Sciatic nerve (tissue), 2 donors: Measurements from ENCODE around the gene BST1. TPM values are rescaled to one million over a fixed set of nuclear protein-coding genes. Genes with fewer than 3 reads are reported as not detected.
A peak's percentile ranks its signal among the peaks of the same experiment; 100 is the strongest.

Experiments used
- ATAC-seq: fragments of 200-7000 bp; cut with Tn5 transposase; one replicate; pipeline ENCODE4 v1.9.1; 2020; ENCODE audit warnings: mild to moderate bottlenecking, moderate library complexity
- DNase-seq: peaks from one replicate; pipeline ENCODE4 v3.0.0-alpha.2; 2020; ENCODE audit warnings: low spot score
- intact Hi-C: fragments of 100-400 bp; cut with DNase I; formaldehyde crosslinking; loops from one replicate; pipeline ENCODE4 v1.14.2; 2022
- total RNA-seq: library from RNA; stranded (reverse); fragmentation: NEBNext Ultra II Directional; extraction: Animal tissue kit (Norgen Biotek cat#: 25700); gene quantifications from one replicate; pipeline ENCODE4 v1.2.1, GENCODE V29; 2021
- donor health status: DM: no; HTN: no; CAD: no.
- donor health status: DM: no; HTN: no; CAD: no.

Gene BST1, protein sequence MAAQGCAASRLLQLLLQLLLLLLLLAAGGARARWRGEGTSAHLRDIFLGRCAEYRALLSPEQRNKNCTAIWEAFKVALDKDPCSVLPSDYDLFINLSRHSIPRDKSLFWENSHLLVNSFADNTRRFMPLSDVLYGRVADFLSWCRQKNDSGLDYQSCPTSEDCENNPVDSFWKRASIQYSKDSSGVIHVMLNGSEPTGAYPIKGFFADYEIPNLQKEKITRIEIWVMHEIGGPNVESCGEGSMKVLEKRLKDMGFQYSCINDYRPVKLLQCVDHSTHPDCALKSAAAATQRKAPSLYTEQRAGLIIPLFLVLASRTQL
- total RNA-seq = 9.1 TPM

DNA sequence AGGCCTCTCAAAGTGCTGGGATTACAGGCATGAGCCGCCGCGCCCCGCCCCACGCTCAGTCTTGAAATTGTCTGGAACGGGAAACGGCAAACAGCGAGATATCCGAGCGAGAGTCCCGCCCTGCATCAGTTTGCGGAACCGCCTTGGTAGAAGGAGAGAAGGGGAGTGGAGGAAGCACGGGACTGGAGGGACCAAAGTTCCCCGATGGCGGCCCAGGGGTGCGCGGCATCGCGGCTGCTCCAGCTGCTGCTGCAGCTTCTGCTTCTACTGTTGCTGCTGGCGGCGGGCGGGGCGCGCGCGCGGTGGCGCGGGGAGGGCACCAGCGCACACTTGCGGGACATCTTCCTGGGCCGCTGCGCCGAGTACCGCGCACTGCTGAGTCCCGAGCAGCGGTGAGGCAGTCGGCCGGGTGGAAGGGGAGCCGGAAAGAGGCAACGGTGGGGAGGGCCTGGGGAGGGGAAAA lies at the start of gene BST1:
Gene BST1 (plus strand): TSS at position 125 of the 463 bp plus-strand sequence. CDS start 80 bp downstream, at position 205.
- intact Hi-C loops = no loop called here
- DNase-seq (peak; percentile 79), ATAC-seq (peak; percentile 74)

DNA sequence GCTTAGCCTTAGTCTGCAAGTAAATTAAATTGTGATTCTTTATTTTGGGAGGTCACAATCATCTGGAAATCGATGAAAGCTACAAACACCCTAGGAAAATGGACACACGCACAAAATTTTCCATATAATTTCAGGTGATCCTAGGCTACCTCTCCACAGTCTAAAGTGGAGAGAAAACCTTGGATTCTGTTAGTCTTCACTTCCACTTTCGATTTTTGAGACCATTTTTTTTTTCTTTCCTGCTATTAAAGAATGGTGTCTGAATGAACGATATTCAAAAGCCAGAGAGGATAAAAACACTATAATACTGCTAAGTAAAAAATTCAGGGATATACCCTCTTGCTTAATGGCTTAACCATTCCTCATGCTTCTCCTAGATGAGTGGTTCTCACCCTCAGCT lies 49.4 kb upstream of the BST1 start:
- no peak for DNase-seq
- intact Hi-C loops = no loop called here
- ATAC-seq = no peak

DNA sequence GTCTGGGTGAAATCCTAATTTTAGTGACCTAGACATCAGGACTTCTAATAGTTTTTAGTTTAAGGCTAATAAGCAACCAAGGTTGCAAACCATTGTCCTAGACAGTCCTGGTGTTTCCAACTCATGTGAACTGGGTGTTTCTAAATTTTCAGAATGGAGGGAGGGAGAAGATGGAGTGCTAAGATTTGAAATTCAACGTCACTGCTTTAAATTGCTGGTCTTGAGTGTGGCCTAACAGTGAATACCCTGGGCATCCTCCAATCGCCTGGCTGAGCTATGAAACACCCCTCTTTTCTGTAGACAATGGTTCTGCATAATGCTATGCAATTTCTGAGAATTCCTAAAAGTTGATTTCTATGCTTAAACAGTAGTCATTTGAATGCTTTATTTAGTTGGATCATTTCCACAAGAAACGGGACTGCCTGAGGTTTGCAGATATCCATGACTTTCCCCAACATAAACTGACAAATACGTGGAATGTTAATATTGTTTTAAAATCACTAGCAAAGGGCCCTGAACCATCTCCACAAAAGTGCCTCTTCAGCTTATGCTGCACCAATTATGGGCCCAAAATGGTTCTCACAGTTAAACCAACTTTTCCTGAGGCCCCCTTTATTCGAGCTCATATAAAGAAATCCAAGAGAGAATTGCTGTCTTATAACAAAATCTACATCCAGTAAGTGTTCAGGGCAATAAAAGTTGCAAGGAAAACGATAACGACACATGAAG lies 48.8 kb upstream of the BST1 start:
- intact Hi-C loops = no loop called here
- ATAC-seq = peak; percentile 38
- DNase-seq = no peak

DNA sequence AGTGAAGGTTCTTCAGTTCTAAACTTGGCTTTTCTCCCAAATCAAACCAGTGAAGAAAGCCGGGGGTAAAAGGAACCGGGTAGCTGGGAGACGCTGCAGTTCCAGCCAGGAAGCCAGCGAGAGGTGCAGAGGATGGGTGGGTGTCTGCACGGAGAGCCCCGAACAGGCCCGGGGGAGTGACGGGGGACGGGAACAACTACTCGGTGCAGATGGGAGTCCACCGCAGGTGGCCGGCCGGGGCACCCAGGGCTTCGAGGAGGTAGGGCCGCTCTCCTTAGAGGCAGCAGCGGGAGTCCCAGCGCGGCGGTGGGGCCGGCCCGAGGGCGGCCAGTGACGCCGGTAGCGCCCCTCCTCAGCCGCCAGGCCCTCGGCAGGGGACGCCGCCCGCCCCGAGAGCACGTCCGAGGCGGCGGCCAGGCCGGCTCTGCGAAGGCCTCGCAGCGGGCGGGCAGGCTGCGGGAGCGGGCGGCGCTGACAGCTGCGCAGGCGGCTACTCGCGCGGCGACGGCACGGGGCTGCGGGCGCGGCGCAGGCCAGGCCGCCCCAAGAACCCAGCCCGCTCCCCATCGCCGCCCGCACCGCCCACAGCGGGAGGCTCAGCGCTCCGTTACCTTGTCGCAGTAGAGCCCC lies 48.2 kb upstream of the BST1 start:
- DNase-seq = peak; percentile 70
- intact Hi-C loops = no loop called here
- ATAC-seq = peak; percentile 48

DNA sequence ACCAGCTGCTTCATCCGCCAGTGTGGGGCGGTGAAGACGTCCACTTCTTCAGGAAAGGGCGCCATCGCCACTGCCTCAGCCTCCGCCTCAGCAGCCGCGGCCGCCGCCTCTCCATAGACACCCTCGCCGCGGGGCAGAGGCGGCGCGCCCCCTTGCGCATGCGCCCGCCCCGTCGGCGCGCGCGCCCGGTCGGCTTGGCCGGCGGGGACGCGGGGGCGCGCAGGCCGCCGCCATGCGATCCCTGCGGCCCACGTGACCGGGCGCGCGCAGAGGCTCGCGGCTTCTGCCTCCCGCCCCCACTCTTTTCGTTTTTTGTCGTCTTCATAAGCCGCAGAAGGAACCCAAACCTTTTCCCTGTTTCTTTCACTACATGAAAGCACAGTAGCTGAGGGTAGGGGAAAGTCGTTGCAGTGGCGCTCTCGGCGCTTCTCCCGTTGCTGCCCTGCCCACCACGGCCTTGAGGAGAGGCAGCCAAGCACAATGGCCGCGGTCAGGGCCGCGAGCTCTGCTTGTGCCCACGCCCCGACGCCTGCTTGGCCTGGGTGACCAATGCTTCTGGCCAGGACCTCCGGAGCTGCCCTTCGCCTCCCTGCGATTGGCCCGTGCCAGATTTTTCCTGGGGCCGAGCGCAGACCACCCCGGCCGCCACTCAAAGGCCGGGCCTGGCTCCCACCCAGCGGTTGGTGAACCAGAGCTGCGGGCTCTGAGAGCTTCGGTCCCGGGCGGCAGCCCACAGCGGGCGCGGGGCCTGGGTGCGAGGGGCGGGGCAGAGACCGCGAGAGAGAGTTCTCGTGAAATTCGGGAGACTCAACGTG lies 47.4 kb upstream of the BST1 start, which contains the start of gene FBXL5:
Gene FBXL5 (minus strand): TSS at position 135 of the 815 bp plus-strand sequence. CDS start 70 bp downstream, at position 65.
- peak; percentile 86 for DNase-seq
- ATAC-seq = peak; percentile 89
- intact Hi-C loops = no loop called here

DNA sequence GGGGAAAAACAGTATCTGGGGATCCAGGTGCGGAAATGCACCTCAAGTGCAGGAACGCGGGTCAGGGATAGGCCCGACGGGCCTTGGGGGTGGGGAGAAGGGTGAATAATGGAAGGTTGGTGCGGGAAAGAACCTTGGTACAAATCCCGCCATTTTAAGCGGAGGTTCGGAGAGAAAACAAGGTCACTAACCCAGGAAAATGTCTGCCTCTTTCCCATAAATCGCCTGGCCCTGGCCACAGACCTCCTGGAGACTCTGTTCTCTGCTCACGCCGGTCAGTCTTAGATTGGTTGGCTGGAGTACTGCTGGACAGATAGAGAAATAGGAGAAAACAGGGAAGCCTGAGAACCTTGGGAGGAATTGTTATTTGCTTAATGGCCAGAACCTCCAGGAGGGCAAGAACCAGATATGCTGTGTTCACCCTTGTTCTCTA lies 46.8 kb upstream of the BST1 start:
- DNase-seq = no peak
- intact Hi-C loops = no loop called here
- peak; percentile 33 for ATAC-seq

DNA sequence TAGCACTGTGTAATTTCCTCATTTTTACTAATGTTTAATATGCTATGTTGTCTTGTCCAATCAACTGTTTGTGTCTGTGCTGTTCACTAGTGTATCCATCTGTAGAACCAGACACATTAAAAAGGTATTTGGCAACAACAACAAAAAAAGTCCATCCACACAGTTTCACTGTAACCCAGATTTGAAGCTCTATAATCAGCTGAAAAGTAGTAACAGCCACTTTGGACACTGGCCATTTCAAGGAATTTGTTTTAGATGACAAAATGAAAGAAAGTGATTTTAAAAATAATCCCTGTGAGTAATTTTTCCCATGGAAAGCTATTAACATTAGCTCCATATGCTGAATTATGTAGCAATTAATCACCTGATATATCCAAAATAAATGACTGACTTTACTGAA lies 45.5 kb upstream of the BST1 start:
- ATAC-seq = no peak
- intact Hi-C loops = no loop called here
- no peak for DNase-seq

DNA sequence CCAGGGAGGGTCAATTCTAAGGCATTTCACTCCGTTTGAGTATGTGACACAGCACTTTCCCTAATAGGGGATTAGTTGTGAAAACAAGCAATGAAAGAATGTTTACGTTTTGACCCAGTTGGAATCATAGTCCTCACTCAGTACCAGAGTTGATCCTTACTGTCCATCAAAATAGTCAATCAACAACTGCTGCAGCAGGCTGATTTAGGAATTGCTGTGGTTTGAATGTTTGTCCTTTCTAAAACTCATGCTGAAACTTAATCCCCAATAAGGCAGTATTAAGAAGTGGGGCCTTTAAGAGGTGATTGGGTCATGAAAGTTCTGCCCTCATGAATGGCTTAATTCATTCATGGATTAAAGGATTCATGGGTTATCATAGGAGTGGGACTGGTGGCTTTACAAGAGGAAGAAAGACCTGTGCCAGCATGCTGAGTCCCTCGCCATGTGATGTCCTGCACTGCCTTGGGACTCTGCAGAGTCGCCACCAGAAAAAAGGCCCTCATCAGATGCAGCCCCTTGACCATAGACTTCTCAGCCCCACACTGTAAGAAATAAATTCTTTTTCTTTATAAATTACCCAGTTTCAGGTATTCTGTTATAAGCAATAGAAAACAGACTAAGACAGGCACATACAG lies 44.6 kb upstream of the BST1 start:
- intact Hi-C loops = no loop called here
- ATAC-seq (no peak), DNase-seq (no peak)

DNA sequence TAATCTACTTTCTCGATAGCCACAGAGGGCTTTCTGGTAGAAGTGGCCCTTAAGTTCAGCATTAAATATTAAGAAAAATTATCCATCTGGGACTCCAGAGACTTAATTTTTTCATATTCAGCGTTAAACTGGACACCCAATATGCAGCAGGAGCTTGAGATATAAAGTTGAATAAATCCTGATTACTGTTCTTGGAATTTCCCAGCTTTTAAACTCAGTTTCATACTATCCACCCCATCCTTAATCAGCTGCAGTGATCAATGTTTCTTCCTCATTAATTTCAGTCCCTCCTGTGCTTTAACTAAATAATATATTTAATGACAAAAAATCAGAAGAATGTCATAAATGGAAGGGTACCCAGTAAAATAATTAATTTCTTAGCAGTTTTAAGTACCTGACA lies 44.1 kb upstream of the BST1 start:
- intact Hi-C loops = no loop called here
- DNase-seq (no peak), ATAC-seq (no peak)

DNA sequence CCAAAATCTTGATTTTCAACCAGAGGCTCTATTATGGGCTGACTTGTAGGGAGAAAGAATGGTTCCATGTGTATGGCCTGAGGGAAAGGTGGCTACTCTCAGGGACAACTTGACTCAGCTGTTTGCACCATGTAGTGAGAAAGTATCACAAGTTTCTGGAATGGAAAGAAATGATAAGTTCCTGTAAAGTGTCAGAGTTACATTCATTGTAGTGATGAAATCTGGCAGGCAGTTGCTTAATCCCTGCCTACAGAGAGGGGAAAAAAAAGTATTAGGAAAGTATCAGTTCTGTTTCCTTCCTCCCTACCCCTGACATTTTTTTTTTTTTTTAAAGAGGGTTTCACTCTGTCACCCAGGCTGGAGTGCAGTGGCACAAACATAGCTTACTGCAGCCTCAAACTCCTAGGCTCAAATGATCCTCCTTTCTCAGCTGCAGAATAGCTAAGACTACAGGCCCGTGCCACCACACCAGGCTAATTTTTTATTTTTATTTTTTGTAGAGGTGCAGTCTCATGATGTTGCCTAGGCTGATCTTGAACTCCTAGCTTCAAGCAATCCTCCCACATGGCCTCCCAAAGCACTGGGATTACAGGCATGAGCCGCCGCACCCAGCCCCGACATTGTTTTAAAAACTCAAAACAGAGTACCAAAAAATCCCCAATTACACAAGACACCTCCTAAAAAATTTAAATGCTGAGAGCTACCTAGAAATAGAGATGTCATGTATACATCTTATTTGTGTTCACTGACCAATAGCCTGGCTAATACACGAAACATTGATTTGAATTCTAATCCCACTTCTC lies 42.9 kb upstream of the BST1 start:
- ATAC-seq (peak; percentile 44), DNase-seq (no peak)
- intact Hi-C loops = no loop called here

DNA sequence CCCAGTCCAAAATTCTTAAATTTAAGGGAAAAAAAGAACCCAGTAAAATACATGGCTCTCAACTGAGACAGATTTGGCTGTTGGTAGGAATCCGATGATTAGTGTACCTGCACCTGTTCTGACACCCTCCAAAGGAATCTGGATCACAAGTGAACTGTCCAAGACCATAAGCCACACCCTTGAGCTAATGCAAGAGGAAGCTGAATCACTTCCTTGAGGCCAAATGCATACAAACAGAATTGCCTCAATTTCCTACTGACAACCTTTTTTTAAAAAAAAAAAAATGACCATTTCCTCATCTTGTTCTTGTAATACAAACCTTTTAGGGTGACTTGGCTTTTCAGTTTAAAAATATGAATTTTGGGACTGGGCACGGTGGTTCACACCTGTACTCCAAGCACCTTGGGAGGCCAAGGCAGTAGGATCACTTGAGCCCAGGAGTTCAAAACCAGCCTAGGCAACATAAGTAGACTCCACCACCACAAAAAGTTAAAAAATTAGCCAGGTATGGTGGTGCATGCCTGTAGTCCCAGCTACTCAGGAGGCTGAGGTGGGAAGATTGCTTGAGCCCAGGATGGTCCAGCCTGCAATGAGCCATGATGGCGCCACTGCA lies 37.0 kb upstream of the BST1 start:
- intact Hi-C loops = no loop called here
- no peak for ATAC-seq
- DNase-seq = no peak

DNA sequence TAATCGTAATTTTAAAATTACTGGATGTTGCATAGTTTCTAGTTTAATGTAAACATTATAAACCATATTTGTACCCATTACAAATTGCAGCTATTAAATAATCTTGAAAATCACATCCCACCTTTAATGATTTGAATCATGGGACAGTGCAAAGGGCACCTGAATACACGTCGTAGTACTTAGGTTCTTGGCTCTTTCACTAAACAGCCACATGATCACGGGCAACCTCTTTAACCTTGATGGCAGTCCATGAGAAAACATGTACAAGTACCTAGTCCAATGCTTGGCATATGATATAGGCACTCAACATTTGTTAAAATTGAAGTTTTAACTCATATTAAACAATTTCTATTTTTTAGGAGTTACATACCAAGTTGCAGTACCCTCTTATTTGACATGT lies 35.9 kb upstream of the BST1 start:
- intact Hi-C loops = no loop called here

DNA sequence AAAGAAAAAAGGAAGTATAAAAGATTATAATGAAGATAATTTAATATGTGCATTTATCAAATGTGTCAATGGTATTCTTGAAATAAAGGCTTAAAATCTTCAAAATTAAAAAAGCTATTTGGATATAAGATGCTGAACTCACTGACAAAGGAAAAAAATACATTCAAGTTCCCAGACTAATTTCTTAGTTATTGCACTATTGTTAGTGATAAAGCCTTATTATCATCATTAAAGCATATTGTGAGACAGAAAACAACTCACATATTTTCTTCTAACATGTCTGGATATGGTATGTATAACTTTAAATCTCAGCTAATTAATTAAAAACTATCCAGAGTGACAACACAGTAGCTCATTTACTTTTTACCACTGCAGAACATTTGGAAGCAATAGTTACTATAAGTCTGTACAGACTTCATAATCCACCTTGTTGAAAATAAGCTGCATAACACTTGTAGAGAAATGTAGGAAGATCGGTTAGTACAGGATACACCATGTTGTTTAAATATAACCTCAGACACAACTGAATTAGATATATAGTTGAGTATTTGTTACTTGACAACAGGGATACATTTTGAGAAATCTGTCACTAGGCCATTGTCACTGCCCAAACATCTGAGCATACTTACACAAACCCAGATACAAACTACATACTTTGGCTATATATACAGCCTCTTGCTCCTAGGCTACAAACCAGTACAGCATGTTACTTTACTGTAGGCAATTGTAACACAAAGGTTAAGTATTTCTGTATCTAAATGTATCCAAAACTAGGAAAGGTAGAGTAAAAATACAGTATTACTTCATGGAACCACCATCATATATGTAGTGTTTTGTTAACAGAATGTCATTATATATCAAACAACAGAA lies 34.1 kb upstream of the BST1 start:
- DNase-seq (no peak), ATAC-seq (no peak)
- intact Hi-C loops = no loop called here

More for the DNA sequence above, 35.9 kb upstream of the BST1 start:
- DNase-seq = no peak
- no peak for ATAC-seq

DNA sequence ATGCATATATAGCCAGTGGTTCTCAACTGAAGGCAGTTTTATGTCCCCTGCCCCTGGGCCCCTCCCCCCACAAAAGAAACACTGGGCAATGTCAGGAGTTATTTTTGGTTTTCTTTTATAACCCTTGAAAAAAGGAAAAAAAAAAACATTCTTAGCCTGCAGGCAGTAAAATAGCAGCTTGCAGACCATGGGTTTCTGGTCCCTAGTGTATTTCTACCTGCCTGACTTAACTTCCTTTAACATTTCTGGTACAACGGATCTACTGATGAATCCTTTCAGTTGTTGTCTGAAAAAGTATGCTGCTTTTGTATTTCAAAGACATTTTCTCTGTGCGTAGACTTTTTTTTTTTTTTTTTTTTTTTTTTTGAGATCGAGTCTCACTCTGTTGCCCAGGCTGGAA lies 32.3 kb upstream of the BST1 start:
- no peak for ATAC-seq
- intact Hi-C loops = no loop called here
- no peak for DNase-seq

DNA sequence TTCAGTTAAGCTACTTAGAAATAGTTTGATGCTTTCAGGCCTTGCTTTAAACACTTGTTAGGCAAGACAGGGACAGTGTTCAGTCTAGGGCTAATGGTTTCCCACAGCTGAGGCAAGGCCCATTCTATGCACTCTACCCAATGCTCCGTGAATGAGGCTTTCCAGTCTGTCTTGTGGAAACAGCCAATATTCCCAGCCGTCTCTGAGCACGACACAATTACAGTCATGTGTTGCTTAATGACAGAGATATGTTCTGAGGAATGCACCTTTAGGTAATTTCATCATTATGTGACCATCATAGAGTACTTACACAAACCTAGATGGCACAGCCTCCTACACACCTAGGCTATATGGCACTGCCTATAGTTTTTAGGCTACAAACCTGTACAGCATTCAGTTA lies 30.8 kb upstream of the BST1 start:
- no peak for ATAC-seq
- intact Hi-C loops = no loop called here
- DNase-seq = no peak

DNA sequence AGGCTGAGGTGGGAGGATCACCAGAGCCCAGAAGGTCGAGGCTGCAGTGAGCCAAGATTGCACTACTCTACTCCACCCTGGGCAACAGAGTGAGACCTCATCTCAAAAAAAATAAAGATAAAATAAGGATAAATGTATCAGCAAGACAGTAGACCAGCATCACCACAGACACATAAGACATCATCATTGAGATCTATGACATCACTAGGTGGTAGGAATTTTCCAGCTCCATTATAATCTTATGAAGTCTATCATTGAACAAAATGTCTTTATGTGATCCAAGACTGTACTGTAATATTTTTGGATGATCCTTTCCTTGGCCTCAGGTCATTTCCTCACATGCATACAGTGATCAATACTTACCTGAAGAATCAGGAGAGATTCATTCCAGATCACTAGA lies 29.5 kb upstream of the BST1 start:
- intact Hi-C loops = no loop called here
- DNase-seq = no peak
- ATAC-seq = no peak

DNA sequence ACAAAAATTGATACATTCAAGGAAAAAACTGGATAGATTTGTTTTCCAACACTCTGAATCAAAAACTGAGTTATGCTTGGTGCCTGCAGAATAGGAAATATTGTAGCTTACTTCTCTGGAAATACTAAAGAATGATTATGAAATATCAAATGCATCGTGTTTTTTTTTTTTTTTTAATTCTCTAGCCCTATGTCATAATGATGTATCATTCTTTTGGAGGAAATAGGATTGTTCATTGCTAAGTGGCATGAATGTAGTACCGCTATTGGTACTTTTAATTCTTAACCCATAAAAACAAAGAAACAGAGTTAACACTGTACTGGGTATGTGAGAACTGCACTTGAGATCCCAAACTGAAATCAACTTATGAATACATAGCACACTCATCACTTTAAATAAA lies 28.8 kb upstream of the BST1 start:
- intact Hi-C loops = no loop called here
- ATAC-seq = no peak
- DNase-seq = no peak
